Measurements from ENCODE around the gene THSD8.
"Not testable (repeated sequence)": the region's sequence is repeated elsewhere in the genome, so short reads cannot be mapped to it uniquely, and the experiment has no call there.

Gene THSD8

GRCh38 chr19:12792051-12792852 is 9.6 kb upstream of the THSD8 start:
- peak; percentile 78 for DNase-seq (ENCODE audit: low read depth, low spot score)

- no peak for DNase-seq (ENCODE audit: low read depth, low spot score)
These were observed 9.0 kb upstream of the THSD8 start for GRCh38 chr19:12792853-12793289.

- peak; percentile 95 for DNase-seq (ENCODE audit: low read depth, low spot score)
These were observed 8.3 kb upstream of the THSD8 start for GRCh38 chr19:12793290-12794195.

DNA sequence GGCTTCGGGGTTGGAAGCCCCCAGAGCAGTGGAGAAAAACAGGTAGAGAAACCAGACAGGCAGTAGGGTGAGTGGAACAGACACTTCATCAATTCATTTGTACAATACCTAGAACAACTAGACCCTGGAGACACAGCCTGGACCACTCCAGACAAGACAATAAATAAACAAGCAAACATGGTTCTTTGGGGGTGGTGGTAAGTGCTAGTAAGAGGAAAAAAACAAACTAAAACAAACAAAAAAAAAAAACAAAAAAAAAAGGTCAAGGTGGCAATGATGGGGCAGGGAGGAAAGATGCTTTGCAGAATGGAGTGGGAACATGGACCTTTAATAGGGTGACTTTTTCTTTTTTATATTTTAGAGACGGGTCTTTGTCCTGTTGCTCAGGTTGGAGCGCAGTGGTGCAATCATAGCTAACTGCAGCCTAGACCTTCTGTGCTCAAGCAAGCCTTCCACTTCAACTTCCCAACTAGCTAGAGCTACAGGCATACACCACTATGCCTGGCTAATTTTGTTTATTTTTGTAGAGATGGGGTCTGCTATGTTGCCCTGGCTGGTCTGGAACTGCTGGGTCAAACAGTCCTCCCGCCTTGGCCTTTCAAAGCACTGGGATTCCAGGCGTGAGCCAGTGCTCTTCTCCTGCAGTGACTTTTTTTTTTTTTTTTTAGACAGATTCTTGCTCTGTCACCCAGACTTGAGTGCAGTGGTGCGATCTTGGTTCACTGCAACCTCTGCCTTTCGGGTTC is 7.5 kb upstream of the THSD8 start:
- DNase-seq (ENCODE audit: low read depth, low spot score): no peak

DNA sequence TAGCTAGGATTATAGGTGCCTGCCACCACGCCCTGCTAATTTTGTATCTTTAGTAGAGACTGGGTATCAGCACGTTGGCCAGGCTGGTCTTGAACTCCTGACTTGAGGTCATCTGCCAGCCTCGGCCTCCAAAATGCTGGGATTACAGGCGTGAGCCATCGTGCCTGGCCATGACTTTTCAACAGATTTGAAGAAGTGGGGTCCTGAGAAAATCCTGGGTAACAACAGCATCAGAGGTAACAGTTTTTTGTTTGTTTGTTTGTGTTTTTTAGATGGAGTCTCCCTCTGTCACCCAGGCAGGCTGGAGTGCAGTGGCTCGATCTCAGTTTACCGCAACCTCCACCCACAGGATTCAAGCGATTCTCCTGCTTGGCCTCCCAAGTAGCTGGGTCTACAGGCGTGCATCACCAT is 6.9 kb upstream of the THSD8 start:
- no peak for DNase-seq (ENCODE audit: low read depth, low spot score)

DNA sequence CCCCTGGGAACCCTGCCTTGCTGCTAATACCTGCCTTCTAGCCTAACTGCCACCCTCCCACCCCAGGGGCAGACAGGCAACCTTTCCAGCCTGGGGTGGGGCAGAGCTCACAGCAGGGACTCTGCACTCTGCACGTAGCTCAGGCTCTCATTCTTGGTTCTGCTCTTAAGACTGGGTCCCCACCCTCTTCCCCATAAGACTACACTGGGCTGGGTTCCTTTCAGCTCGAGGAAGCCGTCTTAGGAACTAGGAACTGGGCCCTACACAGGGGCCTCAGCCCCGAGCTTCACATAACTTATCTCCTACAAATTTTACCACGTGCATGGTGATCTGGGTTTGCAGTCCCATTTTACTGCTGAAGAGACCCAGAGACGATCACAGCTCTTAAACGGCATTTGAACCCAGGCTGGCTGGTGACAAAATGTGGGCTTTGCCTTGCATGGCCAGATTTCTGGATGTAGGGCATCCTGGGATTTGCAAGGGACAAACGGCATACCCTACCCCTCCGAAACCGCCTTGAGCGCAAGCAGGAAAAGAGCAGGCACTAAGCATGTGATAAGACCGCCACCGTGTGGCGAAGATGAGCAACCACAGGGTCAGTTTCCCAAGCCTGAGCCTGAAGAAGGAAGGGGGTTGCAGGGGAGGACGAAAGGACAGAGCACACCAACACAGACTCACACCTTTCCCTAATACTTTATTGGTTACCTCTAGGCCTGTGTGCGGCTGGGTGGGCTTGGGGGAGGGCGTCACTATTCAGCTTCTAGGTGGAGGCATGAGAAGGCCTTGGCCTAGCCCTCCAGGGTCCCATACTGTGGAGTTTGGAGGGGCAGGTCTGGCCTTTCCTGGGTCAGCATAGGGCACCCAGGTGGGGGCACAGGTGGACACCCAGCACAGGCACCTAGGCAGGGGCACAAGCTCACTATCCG is 5.5 kb upstream of the THSD8 start:
- peak; percentile 92 for DNase-seq (ENCODE audit: low read depth, low spot score)

DNA sequence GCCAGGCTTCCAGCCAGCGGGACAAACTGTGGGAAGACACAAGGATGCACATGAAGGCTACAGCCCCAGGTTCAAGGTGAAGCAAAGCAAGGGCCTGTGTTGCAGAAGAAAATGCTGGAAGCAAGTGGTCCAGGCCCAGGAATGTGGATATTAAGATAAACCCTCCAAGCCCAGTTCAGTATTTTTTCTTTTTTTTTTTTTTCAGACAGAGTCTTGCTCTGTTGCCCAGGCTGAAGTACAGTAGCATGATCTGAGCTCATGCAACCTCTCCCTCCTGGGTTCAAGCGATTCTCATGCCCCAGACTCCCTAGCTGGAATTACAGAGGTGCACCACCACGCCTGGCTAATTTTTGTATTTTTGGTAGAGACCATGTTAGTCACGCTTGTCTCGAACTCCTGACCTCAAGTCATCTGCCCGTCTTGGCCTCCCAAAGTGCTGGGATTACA is 4.7 kb upstream of the THSD8 start:
- DNase-seq (ENCODE audit: low read depth, low spot score): no peak

DNA sequence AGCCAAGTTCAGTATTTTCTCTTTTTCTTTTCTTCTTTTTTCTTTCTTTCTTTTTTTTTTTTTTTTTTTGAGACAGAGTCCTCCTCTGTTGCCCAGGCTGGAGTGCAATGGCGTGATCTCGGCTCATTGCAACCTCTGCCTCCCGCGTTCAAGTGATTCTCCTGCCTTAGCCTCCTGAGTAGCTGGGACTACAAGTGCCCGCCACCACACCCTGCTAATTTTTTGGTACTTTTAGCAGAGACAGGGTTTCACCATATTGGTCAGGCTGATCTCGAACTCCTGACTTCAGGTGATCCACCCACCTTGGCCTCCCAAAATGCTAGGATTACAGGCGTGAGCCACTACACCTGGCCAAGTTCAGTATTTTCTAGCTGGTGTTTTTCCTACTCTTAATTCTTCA is 4.3 kb upstream of the THSD8 start:
- not testable (repeated sequence) for DNase-seq (ENCODE audit: low read depth, low spot score)

GRCh38 chr19:12799742-12800465 is 2.0 kb upstream of the THSD8 start:
- DNase-seq (ENCODE audit: low read depth, low spot score): no peak

DNA sequence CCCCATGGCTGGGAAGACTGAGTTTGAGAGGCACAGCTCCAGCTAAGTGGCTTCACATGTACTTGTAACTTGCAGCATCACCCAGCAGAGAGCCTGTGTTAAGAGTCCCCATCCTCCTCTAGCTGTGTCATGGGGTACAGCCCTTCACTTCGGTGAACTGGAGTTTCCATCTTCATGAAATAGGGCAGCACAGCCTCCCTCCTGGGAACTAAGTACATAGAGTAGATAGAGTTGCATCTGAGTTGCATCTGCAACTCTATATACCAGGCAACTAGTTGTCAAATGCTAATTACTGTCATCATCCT is 1.5 kb upstream of the THSD8 start:
- DNase-seq (ENCODE audit: low read depth, low spot score): no peak

GRCh38 chr19:12800923-12801465 is 875 bp upstream of the THSD8 start:
- peak; percentile 43 for DNase-seq (ENCODE audit: low read depth, low spot score)

DNA sequence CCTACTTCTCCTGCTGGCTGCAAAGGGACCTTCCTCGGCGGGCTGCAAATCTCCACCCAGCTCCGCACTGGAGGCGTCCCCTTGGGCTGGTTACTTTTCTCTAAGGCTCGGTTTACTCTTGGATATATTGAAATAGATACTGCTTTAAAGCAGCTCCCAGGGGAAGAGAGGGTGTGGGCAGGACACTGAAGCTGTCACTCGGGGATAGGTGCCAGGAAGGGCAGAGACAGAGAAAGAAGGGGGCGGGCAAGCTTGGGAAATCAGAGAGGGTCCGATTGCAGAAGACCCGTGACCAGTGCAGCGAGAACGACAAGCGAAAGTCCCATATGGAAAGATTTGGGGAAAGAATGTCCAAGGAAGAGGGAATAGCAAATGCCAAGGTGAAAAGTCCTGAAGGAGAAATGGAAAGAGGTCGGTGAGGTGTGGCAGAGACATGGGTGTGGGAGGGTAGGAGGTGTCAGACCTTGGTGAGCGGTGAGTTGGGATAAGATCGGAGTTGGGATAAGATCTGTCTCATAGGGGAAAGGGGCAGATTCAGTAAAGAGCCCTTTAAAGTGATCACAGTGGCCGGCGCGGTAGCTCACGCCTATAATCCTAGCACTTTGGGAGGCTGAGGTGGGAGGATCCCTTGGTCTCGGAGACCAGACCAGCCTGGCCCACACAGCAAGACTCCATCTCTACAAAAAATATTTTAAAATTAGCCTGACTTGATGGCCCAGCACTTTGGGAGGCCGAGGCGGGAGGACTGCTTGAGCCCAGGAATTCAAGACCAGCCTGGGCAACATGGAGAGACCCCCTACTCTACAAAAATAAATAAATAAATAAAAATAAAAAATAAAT is 618 bp downstream of the THSD8 start:
- DNase-seq (ENCODE audit: low read depth, low spot score): no peak

DNA sequence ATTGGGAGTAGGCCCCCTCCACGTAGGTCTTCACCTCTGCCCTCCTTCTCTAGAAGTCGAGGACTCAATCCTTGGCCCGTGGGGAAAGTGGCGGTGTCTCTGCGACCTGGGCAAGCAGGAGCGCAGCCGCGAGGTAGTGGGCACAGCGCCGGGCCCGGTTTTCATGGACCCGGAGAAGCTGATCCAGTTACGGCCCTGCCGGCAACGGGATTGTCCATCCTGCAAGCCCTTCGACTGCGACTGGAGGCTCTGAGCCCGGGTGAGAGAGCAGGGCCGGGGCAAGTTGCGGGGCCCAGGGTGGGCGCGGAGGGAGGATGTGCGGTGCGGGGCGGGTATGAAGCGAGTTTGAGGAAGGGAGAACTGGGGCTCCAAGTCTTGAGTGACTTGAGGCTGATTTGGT is 2.2 kb downstream of the THSD8 start:
- no peak for DNase-seq (ENCODE audit: low read depth, low spot score)

DNA sequence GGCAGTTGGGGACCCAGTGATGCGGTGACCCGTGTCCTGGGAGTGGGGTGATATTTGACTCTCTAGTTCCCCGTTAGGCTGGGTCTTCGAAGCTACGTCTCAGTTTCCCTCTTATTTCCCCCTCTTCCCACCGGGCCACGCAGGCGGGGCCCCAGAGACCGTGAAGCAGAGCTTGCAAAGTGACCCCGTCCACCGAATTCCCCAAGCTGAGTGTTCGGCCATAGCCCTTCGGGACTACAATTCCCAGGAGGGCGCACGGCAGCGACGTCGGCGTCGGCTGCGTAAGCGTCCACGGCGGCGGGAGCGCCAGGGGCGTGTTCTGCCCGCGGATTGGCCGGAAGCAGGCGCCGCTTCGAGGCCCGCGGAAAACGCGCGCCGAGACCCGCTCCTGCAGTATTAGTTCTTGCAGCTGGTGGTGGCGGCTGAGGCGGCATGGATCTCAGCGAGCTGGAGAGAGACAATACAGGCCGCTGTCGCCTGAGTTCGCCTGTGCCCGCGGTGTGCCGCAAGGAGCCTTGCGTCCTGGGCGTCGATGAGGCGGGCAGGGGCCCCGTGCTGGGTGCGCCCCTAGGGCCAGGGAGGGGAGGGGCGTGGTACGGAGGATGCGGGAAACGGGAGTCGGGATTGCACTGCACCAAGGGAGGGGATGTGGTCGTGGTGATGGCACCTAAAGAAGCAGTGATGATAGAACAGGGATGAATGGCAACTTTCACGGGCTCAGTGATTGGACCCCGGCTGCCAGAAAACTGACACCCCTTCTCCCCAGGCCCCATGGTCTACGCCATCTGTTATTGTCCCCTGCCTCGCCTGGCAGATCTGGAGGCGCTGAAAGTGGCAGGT is 4.6 kb downstream of the THSD8 start, which contains the start of gene RNASEH2A:
Gene RNASEH2A (plus strand): TSS at position 343 of the 840 bp plus-strand sequence. CDS start 90 bp downstream, at position 433.
- peak; percentile 92 for DNase-seq (ENCODE audit: low read depth, low spot score)

GRCh38 chr19:12815088-12815487 is 13.2 kb downstream of the THSD8 start:
- no peak for DNase-seq (ENCODE audit: low read depth, low spot score)

DNA sequence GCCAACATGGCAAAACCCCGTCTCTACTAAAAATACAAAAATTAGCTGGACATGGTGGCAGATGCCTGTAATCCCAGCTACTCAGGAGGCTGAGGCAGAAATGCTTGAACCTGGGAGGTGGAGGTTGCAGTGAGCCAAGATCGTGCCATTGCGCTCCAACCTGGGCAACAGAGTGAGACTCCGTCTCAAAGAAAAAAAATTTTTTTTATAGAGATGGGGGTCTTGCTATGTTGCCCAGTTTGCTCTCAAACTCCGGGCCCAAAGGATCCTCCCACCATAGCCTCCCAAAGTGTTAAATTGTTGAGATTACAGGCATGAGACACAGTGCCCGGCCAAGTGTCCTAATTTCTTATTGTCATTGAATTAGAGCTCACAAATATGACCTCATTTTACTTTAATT is 15.3 kb downstream of the THSD8 start:
- not testable (repeated sequence) for DNase-seq (ENCODE audit: low read depth, low spot score)

DNA sequence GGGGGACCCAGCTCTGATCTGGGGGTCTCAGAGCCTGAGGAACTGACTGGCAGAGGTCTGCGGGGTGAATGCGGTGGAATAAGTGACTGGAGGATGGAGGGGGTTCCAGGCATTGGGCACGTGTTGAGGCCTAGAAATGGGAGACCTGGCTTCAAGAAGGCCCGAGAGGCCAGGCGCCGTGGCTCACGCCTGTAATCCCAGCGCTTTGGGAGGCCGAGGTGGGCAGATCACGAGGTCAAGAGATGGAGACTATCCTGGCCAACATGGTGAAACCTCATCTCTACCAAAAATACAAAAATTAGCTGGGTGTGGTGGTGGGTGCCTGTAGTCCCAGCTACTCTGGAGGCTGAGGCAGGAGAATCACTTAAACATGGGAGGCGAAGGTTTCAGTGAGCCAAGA is 15.9 kb downstream of the THSD8 start:
- not testable (repeated sequence) for DNase-seq (ENCODE audit: low read depth, low spot score)

DNA sequence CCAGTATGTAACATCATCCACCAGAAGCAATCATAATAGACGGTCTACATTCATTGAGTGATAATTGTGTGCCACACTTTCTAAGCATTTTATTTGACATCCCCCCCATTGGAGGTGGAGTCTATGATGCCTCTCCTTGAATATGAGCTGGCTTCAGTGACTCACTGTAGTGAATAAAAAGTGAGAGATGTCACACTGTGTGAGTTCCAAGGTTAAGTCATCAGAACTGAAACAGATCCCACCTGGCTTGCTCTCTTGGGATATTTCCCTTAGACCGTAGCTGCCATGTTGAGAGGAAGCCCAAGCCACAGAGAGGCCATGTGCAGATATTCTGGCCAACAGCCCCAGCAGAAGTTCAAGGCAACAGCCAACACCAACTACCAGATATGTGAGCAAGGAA is 19.9 kb downstream of the THSD8 start:
- DNase-seq (ENCODE audit: low read depth, low spot score): no peak

Measured in ELF-1 (cell line).